Hepatocyte (in vitro differentiated cells): ENCODE results near the gene ZYG11A.

ENCODE experiments used
- EZH2 ChIP-seq: fragments of 200-600 bp; sonication (generic); IDR thresholded peaks from 2 replicates; pipeline ENCODE4 v1.6.1; 2016; ENCODE audit warnings: antibody characterized with exemption, mild to moderate bottlenecking, borderline replicate concordance
- TF ChIP-seq, protein P1 (sequence below): fragments of 200-600 bp; sonication (generic); IDR thresholded peaks from 2 replicates; pipeline ENCODE4 v1.5.1; 2016; ENCODE audit warnings: antibody characterized with exemption, mild to moderate bottlenecking; ENCODE audit not compliant: poor library complexity

- TF ChIP-seq, protein P1, sequence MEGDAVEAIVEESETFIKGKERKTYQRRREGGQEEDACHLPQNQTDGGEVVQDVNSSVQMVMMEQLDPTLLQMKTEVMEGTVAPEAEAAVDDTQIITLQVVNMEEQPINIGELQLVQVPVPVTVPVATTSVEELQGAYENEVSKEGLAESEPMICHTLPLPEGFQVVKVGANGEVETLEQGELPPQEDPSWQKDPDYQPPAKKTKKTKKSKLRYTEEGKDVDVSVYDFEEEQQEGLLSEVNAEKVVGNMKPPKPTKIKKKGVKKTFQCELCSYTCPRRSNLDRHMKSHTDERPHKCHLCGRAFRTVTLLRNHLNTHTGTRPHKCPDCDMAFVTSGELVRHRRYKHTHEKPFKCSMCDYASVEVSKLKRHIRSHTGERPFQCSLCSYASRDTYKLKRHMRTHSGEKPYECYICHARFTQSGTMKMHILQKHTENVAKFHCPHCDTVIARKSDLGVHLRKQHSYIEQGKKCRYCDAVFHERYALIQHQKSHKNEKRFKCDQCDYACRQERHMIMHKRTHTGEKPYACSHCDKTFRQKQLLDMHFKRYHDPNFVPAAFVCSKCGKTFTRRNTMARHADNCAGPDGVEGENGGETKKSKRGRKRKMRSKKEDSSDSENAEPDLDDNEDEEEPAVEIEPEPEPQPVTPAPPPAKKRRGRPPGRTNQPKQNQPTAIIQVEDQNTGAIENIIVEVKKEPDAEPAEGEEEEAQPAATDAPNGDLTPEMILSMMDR, result no peak
- TF ChIP-seq EZH2, result no peak
Measured at GRCh38 chr1:52825868-52826267, 16.7 kb upstream of the ZYG11A start.
